Endodermal cell (in vitro differentiated cells): Measurements from ENCODE around the gene OTULIN. TPM values are rescaled to one million over a fixed set of nuclear protein-coding genes. Genes with fewer than 3 reads are reported as not detected.

Experiments used
- DNase-seq: peaks from one replicate; pipeline ENCODE4 v3.0.0-alpha.2; 2017
- H3K27ac ChIP-seq: 2 replicates; pipeline ENCODE4 v1.5.1; 2013; ENCODE audit warnings: mild to moderate bottlenecking, low read depth, low read length, moderate library complexity
- H3K27me3 ChIP-seq: 2 replicates; pipeline ENCODE4 v1.6.1; 2013; ENCODE audit warnings: mild to moderate bottlenecking, low read length, moderate library complexity; ENCODE audit not compliant: insufficient read depth, control insufficient read depth, poor library complexity, severe bottlenecking
- H3K36me3 ChIP-seq: 2 replicates; pipeline ENCODE4 v1.7.0; 2013; ENCODE audit warnings: mild to moderate bottlenecking, low read length, moderate library complexity; ENCODE audit not compliant: control insufficient read depth, insufficient read depth
- H3K4me1 ChIP-seq: one replicate; pipeline ENCODE4 v1.7.0; 2013; ENCODE audit warnings: low read length; ENCODE audit not compliant: control insufficient read depth, insufficient read depth
- H3K4me3 ChIP-seq: 2 replicates; pipeline ENCODE4 v1.5.1; 2013; ENCODE audit warnings: mild to moderate bottlenecking, low read length, moderate library complexity
- H3K9ac ChIP-seq: 2 replicates; pipeline ENCODE4 v1.6.1; 2013; ENCODE audit warnings: mild to moderate bottlenecking, low read length, moderate library complexity; ENCODE audit not compliant: poor library complexity, severe bottlenecking; ENCODE audit errors: extremely low read depth
- H3K9me3 ChIP-seq: 2 replicates; pipeline ENCODE4 v1.6.1; 2013; ENCODE audit warnings: mild to moderate bottlenecking, low read length, moderate library complexity; ENCODE audit not compliant: control insufficient read depth
- H3K27ac Mint-ChIP-seq: 2 replicates; pipeline ENCODE4 v1.8.0; 2020; ENCODE audit warnings: mixed read lengths
- H3K27me3 Mint-ChIP-seq: 2 replicates; pipeline ENCODE4 v1.8.0; 2021; ENCODE audit warnings: mild to moderate bottlenecking, mixed read lengths; ENCODE audit not compliant: insufficient read depth
- H3K36me3 Mint-ChIP-seq: 2 replicates; pipeline ENCODE4 v1.8.0; 2020; ENCODE audit warnings: low read depth, mixed read lengths
- H3K4me1 Mint-ChIP-seq: 2 replicates; pipeline ENCODE4 v1.8.0; 2020; ENCODE audit warnings: mixed read lengths
- H3K4me3 Mint-ChIP-seq: 2 replicates; pipeline ENCODE4 v1.8.0; 2020; ENCODE audit warnings: mild to moderate bottlenecking, moderate library complexity, mixed read lengths
- H3K9me3 Mint-ChIP-seq: 2 replicates; pipeline ENCODE4 v1.8.0; 2020; ENCODE audit warnings: mild to moderate bottlenecking, mixed read lengths
- WGBS, 2 experiments: methylation state at CpG; one replicate each; pipeline versions ENCODE4 v1.1.5 to v1.1.7; 2013; ENCODE audit warnings: missing lambda C conversion rate in 2 of 2, mixed read lengths in 1 of 2; ENCODE audit not compliant: insufficient coverage in 1 of 2, insufficient read length in 1 of 2; 5-methylcytosine and 5-hydroxymethylcytosine counted together
- total RNA-seq, 2 donors: library from RNA; stranded (reverse); fragmentation: NEBNext Ultra II Directional in 1 of 2; extraction: Animal tissue kit (Norgen Biotek cat#: 25700) in 1 of 2; gene quantifications; 2 replicates in 1 of 2; 3 replicates in 1 of 2; pipeline ENCODE4 v1.2.1, GENCODE V29; 2021
- TF ChIP-seq, protein P1 (sequence below): fragments of 200-600 bp; sonication (generic); conservative IDR thresholded peaks from 2 replicates; pipeline ENCODE4 v1.5.0; 2021; ENCODE audit warnings: antibody characterized with exemption, mild to moderate bottlenecking

Gene OTULIN
- total RNA-seq, 2 donors from 2014 or later, result 36.4 to 43.2 TPM

GRCh38 chr5:14671414-14671813 is 6.9 kb downstream of the OTULIN start:
- H3K4me3 Mint-ChIP-seq, result no peak overlapping the region
- H3K36me3 Mint-ChIP-seq, result peaks cover 6% of the 10 kb centered on the region
- H3K4me3 ChIP-seq, result no peak overlapping the region
- no peak overlapping the region for H3K27ac Mint-ChIP-seq
- 89 to 100% methylated on average over 1 of the region's 2 CpGs for WGBS, 2 experiments
- H3K4me1 Mint-ChIP-seq, result peaks cover 57% of the 10 kb centered on the region
- H3K9me3 ChIP-seq, result no peaks in the 10 kb centered on the region
- no peak overlapping the region for H3K9ac ChIP-seq
- no peak overlapping the region for H3K27ac ChIP-seq
- TF ChIP-seq, protein P1, sequence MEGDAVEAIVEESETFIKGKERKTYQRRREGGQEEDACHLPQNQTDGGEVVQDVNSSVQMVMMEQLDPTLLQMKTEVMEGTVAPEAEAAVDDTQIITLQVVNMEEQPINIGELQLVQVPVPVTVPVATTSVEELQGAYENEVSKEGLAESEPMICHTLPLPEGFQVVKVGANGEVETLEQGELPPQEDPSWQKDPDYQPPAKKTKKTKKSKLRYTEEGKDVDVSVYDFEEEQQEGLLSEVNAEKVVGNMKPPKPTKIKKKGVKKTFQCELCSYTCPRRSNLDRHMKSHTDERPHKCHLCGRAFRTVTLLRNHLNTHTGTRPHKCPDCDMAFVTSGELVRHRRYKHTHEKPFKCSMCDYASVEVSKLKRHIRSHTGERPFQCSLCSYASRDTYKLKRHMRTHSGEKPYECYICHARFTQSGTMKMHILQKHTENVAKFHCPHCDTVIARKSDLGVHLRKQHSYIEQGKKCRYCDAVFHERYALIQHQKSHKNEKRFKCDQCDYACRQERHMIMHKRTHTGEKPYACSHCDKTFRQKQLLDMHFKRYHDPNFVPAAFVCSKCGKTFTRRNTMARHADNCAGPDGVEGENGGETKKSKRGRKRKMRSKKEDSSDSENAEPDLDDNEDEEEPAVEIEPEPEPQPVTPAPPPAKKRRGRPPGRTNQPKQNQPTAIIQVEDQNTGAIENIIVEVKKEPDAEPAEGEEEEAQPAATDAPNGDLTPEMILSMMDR, result no peak
- H3K9me3 Mint-ChIP-seq, result no peaks in the 10 kb centered on the region
- H3K27me3 ChIP-seq, result no peaks in the 10 kb centered on the region
- no peak for DNase-seq
- H3K4me1 ChIP-seq, result peaks cover 16% of the 10 kb centered on the region
- H3K36me3 ChIP-seq, result peaks cover 3% of the 10 kb centered on the region
- H3K27me3 Mint-ChIP-seq, result no peaks in the 10 kb centered on the region

DNA sequence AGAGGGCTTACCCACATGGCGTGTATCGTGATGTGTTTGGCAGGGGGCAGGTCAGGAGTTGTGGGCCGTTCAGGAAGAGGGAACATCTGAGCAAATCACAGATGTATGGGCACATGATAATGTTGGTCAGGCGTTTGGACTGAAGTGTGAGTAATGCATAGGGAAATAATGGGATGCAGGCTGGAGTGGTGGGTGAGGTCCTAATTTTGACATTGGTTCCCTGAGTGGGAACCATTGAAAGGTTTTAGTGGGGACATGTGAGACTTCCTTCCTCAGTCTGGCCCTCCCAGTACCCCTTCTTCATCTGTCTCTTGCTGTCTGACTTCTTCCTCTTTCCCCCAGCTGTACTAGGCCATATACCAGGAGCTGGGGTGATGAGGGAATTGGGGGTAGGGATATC is 7.6 kb downstream of the OTULIN start:
- no peaks in the 10 kb centered on the region for H3K27me3 Mint-ChIP-seq
- H3K4me1 Mint-ChIP-seq, result peaks cover 55% of the 10 kb centered on the region
- Histone ChIP-seq H3K36me3 (peaks cover 6% of the 10 kb centered on the region), H3K4me3 (no peak overlapping the region), H3K9ac (no peak overlapping the region), H3K27me3 (no peaks in the 10 kb centered on the region), H3K27ac (no peak overlapping the region), H3K4me1 (peaks cover 16% of the 10 kb centered on the region), H3K9me3 (no peaks in the 10 kb centered on the region)
- WGBS, 2 experiments, result 85 to 94% methylated on average over 2 to 4 of the region's 4 CpGs
- peaks cover 6% of the 10 kb centered on the region for H3K36me3 Mint-ChIP-seq
- no peak for DNase-seq
- TF ChIP-seq, protein P1, result no peak
- H3K27ac Mint-ChIP-seq, result no peak overlapping the region
- no peaks in the 10 kb centered on the region for H3K9me3 Mint-ChIP-seq
- H3K4me3 Mint-ChIP-seq, result no peak overlapping the region

DNA sequence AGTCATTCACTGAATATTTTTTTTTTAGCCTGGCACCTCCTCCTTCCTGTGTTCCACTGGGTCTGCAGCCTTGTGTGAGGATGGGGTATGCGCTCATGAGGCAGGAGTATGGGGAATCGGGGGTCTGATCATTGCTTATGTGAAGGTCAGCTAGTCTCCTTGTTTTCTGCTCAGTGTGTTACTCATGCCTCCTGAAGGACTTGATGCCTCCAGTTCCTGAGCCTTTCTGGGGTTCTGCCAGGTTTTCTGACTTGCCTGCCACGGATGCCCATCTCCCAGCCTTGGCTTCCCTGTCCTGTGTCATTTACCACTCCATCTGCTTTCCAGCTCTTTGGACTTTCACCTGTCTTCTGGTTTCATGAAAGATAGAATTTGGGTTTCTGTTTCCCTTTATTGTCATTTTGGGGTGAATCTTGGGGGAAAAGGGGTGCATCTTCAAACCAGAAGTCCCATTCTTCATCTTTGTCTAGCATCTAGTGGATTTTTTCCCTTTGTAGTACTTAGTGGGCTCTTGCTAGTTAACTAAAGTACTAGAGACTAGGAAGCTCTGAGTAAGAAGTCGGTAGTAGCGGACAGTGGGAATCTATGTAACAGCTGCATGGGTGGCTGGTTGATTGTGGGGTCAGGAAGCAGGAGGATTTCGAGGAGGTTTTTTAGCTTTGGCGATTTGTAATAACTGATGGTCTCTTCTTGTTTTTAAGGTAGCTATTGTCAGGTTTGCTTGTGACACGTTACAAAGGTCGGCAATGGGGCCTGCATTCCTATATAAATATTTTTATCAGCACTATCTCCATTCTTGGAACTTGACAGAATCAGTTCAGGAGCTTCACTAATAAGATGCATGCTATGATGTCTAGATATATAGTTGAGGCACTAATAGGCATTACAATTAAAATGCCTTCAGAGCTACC is 8.2 kb downstream of the OTULIN start:
- H3K27ac ChIP-seq, result no peak overlapping the region
- Mint-ChIP-seq H3K27me3 (no peaks in the 10 kb centered on the region), H3K4me3 (no peak overlapping the region), H3K4me1 (peaks cover 53% of the 10 kb centered on the region), H3K9me3 (no peaks in the 10 kb centered on the region), H3K36me3 (peaks cover 10% of the 10 kb centered on the region), H3K27ac (no peak overlapping the region)
- DNase-seq, result no peak
- H3K4me3 ChIP-seq, result no peak overlapping the region
- H3K36me3 ChIP-seq, result peaks cover 6% of the 10 kb centered on the region
- no peaks in the 10 kb centered on the region for H3K9me3 ChIP-seq
- H3K27me3 ChIP-seq, result no peaks in the 10 kb centered on the region
- 95 to 97% methylated on average over 5 to 9 of the region's 9 CpGs for WGBS, 2 experiments
- H3K4me1 ChIP-seq, result peaks cover 16% of the 10 kb centered on the region
- TF ChIP-seq, protein P1, result no peak
- H3K9ac ChIP-seq, result no peak overlapping the region
